Type B pancreatic cell (in vitro differentiated cells): ENCODE measurements around the gene DTD2. TPM values are rescaled to one million over a fixed set of nuclear protein-coding genes. Genes with fewer than 3 reads are reported as not detected.

Experiments used
- DNase-seq: peaks from one replicate; pipeline ENCODE4 v3.0.0; 2021; ENCODE audit warnings: mixed read lengths; ENCODE audit not compliant: unreplicated experiment; ENCODE audit errors: extremely low spot score
- H3K27ac Mint-ChIP-seq: 2 replicates; pipeline ENCODE4 v1.8.0; 2021; ENCODE audit warnings: mild to moderate bottlenecking, mixed read lengths
- H3K27me3 Mint-ChIP-seq: 2 replicates; pipeline ENCODE4 v1.8.0; 2021; ENCODE audit warnings: mixed read lengths
- H3K36me3 Mint-ChIP-seq: 2 replicates; pipeline ENCODE4 v1.8.0; 2021; ENCODE audit warnings: mixed read lengths
- H3K4me1 Mint-ChIP-seq: one replicate; pipeline ENCODE4 v1.8.0; 2021; ENCODE audit warnings: mixed read lengths; ENCODE audit not compliant: unreplicated experiment
- H3K4me3 Mint-ChIP-seq: 2 replicates; pipeline ENCODE4 v1.8.0; 2021; ENCODE audit warnings: mild to moderate bottlenecking, mixed read lengths
- H3K9me3 Mint-ChIP-seq: 2 replicates; pipeline ENCODE4 v1.8.0; 2021; ENCODE audit warnings: mixed read lengths
- CTCF ChIP-seq: fragments of 200-600 bp; sonication (generic); conservative IDR thresholded peaks from 2 replicates; pipeline ENCODE4 v1.5.0; 2021; ENCODE audit warnings: antibody characterized with exemption, mild to moderate bottlenecking
- total RNA-seq: library from RNA; stranded (reverse); gene quantifications from 2 replicates; pipeline ENCODE4 v1.2.1, GENCODE V29; 2021; ENCODE audit warnings: low replicate concordance

The DTD2 gene
- total RNA-seq, 1 donor from 2014 or later, result 26.5 TPM

GRCh38 chr14:31402764-31403439 lies 54.4 kb downstream of the DTD2 start:
- Mint-ChIP-seq H3K36me3 (peaks cover 16% of the 10 kb centered on the region), H3K4me1 (peaks cover 5% of the 10 kb centered on the region), H3K9me3 (no peaks in the 10 kb centered on the region), H3K27me3 (no peaks in the 10 kb centered on the region), H3K4me3 (no peak overlapping the region), H3K27ac (no peak overlapping the region)
- TF ChIP-seq CTCF, result no peak
- no peak for DNase-seq

- peaks cover 5% of the 10 kb centered on the region for H3K4me1 Mint-ChIP-seq
- H3K4me3 Mint-ChIP-seq, result no peak overlapping the region
- no peaks in the 10 kb centered on the region for H3K27me3 Mint-ChIP-seq
- no peak overlapping the region for H3K27ac Mint-ChIP-seq
- no peak for DNase-seq
- H3K9me3 Mint-ChIP-seq, result no peaks in the 10 kb centered on the region
- no peak for TF ChIP-seq CTCF
- H3K36me3 Mint-ChIP-seq, result peaks cover 17% of the 10 kb centered on the region
These were observed 55.9 kb downstream of the DTD2 start for GRCh38 chr14:31401369-31401932.

- no peaks in the 10 kb centered on the region for H3K9me3 Mint-ChIP-seq
- H3K36me3 Mint-ChIP-seq, result peaks cover 17% of the 10 kb centered on the region
- no peaks in the 10 kb centered on the region for H3K27me3 Mint-ChIP-seq
- no peak overlapping the region for H3K27ac Mint-ChIP-seq
- no peaks in the 10 kb centered on the region for H3K4me1 Mint-ChIP-seq
- DNase-seq, result no peak
- H3K4me3 Mint-ChIP-seq, result no peak overlapping the region
- no peak for TF ChIP-seq CTCF
These were observed 57.2 kb downstream of the DTD2 start for GRCh38 chr14:31400031-31400638.

Other genes with a start within 250 kb of the DTD2 start
- 138 and 143 TPM in 2 replicates for gene HECTD1, start 249.7 kb downstream of the DTD2 start, total RNA-seq
- 26.3 and 27.3 TPM in 2 replicates for gene HEATR5A, start 37.0 kb downstream of the DTD2 start, total RNA-seq
- gene GPR33, start 30.5 kb upstream of the DTD2 start, total RNA-seq, result not detected in 2 replicates
- 14.5 and 16.5 TPM in 2 replicates for gene NUBPL, start 103.9 kb upstream of the DTD2 start, total RNA-seq